CD8-positive, alpha-beta memory T cell (primary cell): ENCODE data around the gene RNF169. TPM values are rescaled to one million over a fixed set of nuclear protein-coding genes. Genes with fewer than 3 reads are reported as not detected.
A peak's percentile ranks its signal among the peaks of the same experiment; 100 is the strongest.

ENCODE experiments used
- CTCF ChIA-PET: fragments of 350-600 bp; sonication (Branson Sonifier 250); formaldehyde crosslinking; loops from one replicate; lab custom pipeline; 2021; ENCODE audit warnings: antibody characterized with exemption; lab: Charles Lee
- POLR2A ChIA-PET: fragments of 350-600 bp; sonication (Branson Sonifier 250); formaldehyde crosslinking; loops from one replicate; lab custom pipeline; 2021; ENCODE audit warnings: antibody characterized with exemption; lab: Charles Lee
- DNase-seq, 5 donors: peaks; one replicate each; pipeline versions ENCODE4 v3.0.0 to v3.0.0-alpha.2; 2020 to 2022; ENCODE audit warnings: mixed read lengths in 1 of 5
- H3K27ac ChIP-seq: one replicate; pipeline ENCODE4 v1.7.0; 2013; ENCODE audit warnings: low read depth, mild to moderate bottlenecking, low read length, moderate library complexity
- H3K27me3 ChIP-seq: 2 replicates; pipeline ENCODE4 v1.7.0; 2013; ENCODE audit warnings: low read length, mild to moderate bottlenecking; ENCODE audit not compliant: insufficient read depth, poor library complexity, severe bottlenecking
- H3K36me3 ChIP-seq: 2 replicates; pipeline ENCODE4 v1.7.0; 2013; ENCODE audit warnings: mild to moderate bottlenecking, low read length, moderate library complexity; ENCODE audit not compliant: insufficient read depth
- H3K4me1 ChIP-seq: 2 replicates; pipeline ENCODE4 v1.7.0; 2013; ENCODE audit warnings: mild to moderate bottlenecking, low read length, moderate library complexity; ENCODE audit not compliant: insufficient read depth
- H3K4me3 ChIP-seq: 2 replicates; pipeline ENCODE4 v1.7.0; 2013; ENCODE audit warnings: mild to moderate bottlenecking, low read length
- H3K9me3 ChIP-seq: 2 replicates; pipeline ENCODE4 v1.7.0; 2013; ENCODE audit warnings: mild to moderate bottlenecking, low read length
- H3K27ac Mint-ChIP-seq, 8 donors: one replicate each; pipeline ENCODE4 v1.8.0; 2020 to 2021; ENCODE audit warnings: mixed read lengths in 8 of 8, mild to moderate bottlenecking in 6 of 8, inconsistent platforms in 3 of 8, moderate library complexity in 3 of 8
- H3K27me3 Mint-ChIP-seq, 2 donors: one replicate each; pipeline ENCODE4 v1.8.0; 2020 to 2021; ENCODE audit warnings: mixed read lengths in 2 of 2, mild to moderate bottlenecking in 1 of 2, moderate library complexity in 1 of 2
- H3K36me3 Mint-ChIP-seq, 3 donors: one replicate each; pipeline ENCODE4 v1.8.0; 2020 to 2021; ENCODE audit warnings: mixed read lengths in 3 of 3, inconsistent platforms in 1 of 3, mild to moderate bottlenecking in 1 of 3
- H3K4me1 Mint-ChIP-seq, 3 donors: one replicate each; pipeline ENCODE4 v1.8.0; 2020 to 2021; ENCODE audit warnings: mixed read lengths in 3 of 3, inconsistent platforms in 1 of 3, mild to moderate bottlenecking in 1 of 3
- H3K4me3 Mint-ChIP-seq, 7 donors: one replicate each; pipeline ENCODE4 v1.8.0; 2020 to 2021; ENCODE audit warnings: mixed read lengths in 7 of 7, mild to moderate bottlenecking in 6 of 7, moderate library complexity in 4 of 7, inconsistent platforms in 2 of 7
- H3K9me3 Mint-ChIP-seq, 5 donors: one replicate each; pipeline ENCODE4 v1.8.0; 2020 to 2022; ENCODE audit warnings: mixed read lengths in 5 of 5, mild to moderate bottlenecking in 3 of 5, moderate library complexity in 2 of 5, inconsistent platforms in 1 of 5
- polyA plus RNA-seq: library from polyadenylated mRNA; unstranded; fragments of 300-500 nt; fragmentation: Illumina TruSeq; gene quantifications from one replicate; pipeline ENCODE4 v1.2.3, GENCODE V29; 2021
- total RNA-seq, 2 experiments: library from RNA; stranded (reverse); gene quantifications; one replicate each; pipeline ENCODE4 v1.2.3, GENCODE V29; 2021

The RNF169 gene
- total and polyA plus RNA-seq, 3 experiments from 2014 or later: 2.3 to 13.6 (median 13.4) TPM

GRCh38 chr11:74720596-74721478, 27.8 kb upstream of the RNF169 start:
- Mint-ChIP-seq H3K9me3 (no peaks in the 10 kb centered on the region), H3K27ac (peak overlapping the region in 1 of 8 donors; percentile 52), H3K4me1 (no peaks in the 10 kb centered on the region), H3K27me3 (peaks cover 7 to 8% of the 10 kb centered on the region in 2 donors), H3K4me3 (no peak overlapping the region), H3K36me3 (no peaks in the 10 kb centered on the region)
- DNase-seq: no peak
- POLR2A ChIA-PET: interaction anchor here (0.6 kb wide), 1 partner anchor 313 kb away, joined by 5 read pairs; no protein-coding TSS in a partner anchor
- Histone ChIP-seq H3K4me1 (no peaks in the 10 kb centered on the region), H3K36me3 (no peaks in the 10 kb centered on the region), H3K27ac (no peak overlapping the region), H3K27me3 (no peaks in the 10 kb centered on the region), H3K4me3 (no peak overlapping the region), H3K9me3 (no peaks in the 10 kb centered on the region)
- CTCF ChIA-PET: interaction anchor here (2.1 kb wide), 1 partner anchor 19 kb away, joined by 4 read pairs; no protein-coding TSS in a partner anchor

- Mint-ChIP-seq H3K4me3 (no peak overlapping the region), H3K27ac (no peak overlapping the region), H3K27me3 (peaks cover 7 to 9% of the 10 kb centered on the region in 2 donors), H3K4me1 (peaks cover 0 to 5% (median 1%) of the 10 kb centered on the region in 3 donors), H3K9me3 (no peaks in the 10 kb centered on the region), H3K36me3 (no peaks in the 10 kb centered on the region)
- Histone ChIP-seq H3K27ac (no peak overlapping the region), H3K4me1 (peaks cover 3% of the 10 kb centered on the region), H3K36me3 (no peaks in the 10 kb centered on the region), H3K4me3 (no peak overlapping the region), H3K27me3 (no peaks in the 10 kb centered on the region), H3K9me3 (no peaks in the 10 kb centered on the region)
- CTCF ChIA-PET: interaction anchor here (2.1 kb wide), 1 partner anchor 18 kb away, joined by 4 read pairs; no protein-coding TSS in a partner anchor
- no peak for DNase-seq
- POLR2A ChIA-PET: interaction anchor here (0.6 kb wide), 1 partner anchor 314 kb away, joined by 5 read pairs; no protein-coding TSS in a partner anchor
Measured at GRCh38 chr11:74721479-74721835, 27.2 kb upstream of the RNF169 start.

- CTCF ChIA-PET: no interaction called here
Measured at GRCh38 chr11:74723511-74723910, 25.1 kb upstream of the RNF169 start.

GRCh38 chr11:74725701-74726100, 22.9 kb upstream of the RNF169 start:
- Mint-ChIP-seq H3K27me3 (peaks cover 16 to 27% of the 10 kb centered on the region in 2 donors), H3K27ac (no peak overlapping the region), H3K9me3 (no peaks in the 10 kb centered on the region), H3K36me3 (no peaks in the 10 kb centered on the region), H3K4me1 (peaks cover 0 to 14% (median 2%) of the 10 kb centered on the region in 3 donors), H3K4me3 (no peak overlapping the region)
- Histone ChIP-seq H3K27ac (no peak overlapping the region), H3K4me3 (no peak overlapping the region), H3K4me1 (peaks cover 3% of the 10 kb centered on the region), H3K27me3 (peaks cover 6% of the 10 kb centered on the region), H3K9me3 (no peaks in the 10 kb centered on the region), H3K36me3 (no peaks in the 10 kb centered on the region)
- DNase-seq: no peak
- POLR2A ChIA-PET: no interaction called here
- CTCF ChIA-PET: interaction anchor here (0.8 to 2.7 kb wide), 7 partner anchors 9 to 45 kb away, joined by 3 to 15 read pairs (median 4); no protein-coding TSS in a partner anchor

More at GRCh38 chr11:74723511-74723910, 25.1 kb upstream of the RNF169 start:
- no peaks in the 10 kb centered on the region for H3K9me3 Mint-ChIP-seq
- H3K36me3 Mint-ChIP-seq: no peaks in the 10 kb centered on the region
- no peak for DNase-seq
- Histone ChIP-seq H3K4me1 (peaks cover 3% of the 10 kb centered on the region), H3K27me3 (no peaks in the 10 kb centered on the region), H3K9me3 (no peaks in the 10 kb centered on the region), H3K4me3 (no peak overlapping the region), H3K27ac (no peak overlapping the region), H3K36me3 (no peaks in the 10 kb centered on the region)
- H3K4me3 Mint-ChIP-seq: no peak overlapping the region
- peak overlapping the region in 1 of 8 donors; percentile 32 for H3K27ac Mint-ChIP-seq
- POLR2A ChIA-PET: no interaction called here
- peaks cover 0 to 8% (median 2%) of the 10 kb centered on the region in 3 donors for H3K4me1 Mint-ChIP-seq
- peaks cover 6 to 8% of the 10 kb centered on the region in 2 donors for H3K27me3 Mint-ChIP-seq

GRCh38 chr11:74726547-74727182, 22.0 kb upstream of the RNF169 start:
- CTCF ChIA-PET: interaction anchor here (0.6 to 2.7 kb wide), 17 partner anchors 9 to 340 kb away, joined by 3 to 15 read pairs (median 4); no protein-coding TSS in a partner anchor
- no peak overlapping the region for H3K4me3 Mint-ChIP-seq
- POLR2A ChIA-PET: no interaction called here

GRCh38 chr11:74729397-74729796, 19.3 kb upstream of the RNF169 start:
- Mint-ChIP-seq H3K27ac (no peak overlapping the region), H3K9me3 (no peaks in the 10 kb centered on the region), H3K4me1 (peaks cover 5 to 26% (median 8%) of the 10 kb centered on the region in 3 donors), H3K27me3 (peaks cover 29 to 51% of the 10 kb centered on the region in 2 donors), H3K36me3 (no peaks in the 10 kb centered on the region), H3K4me3 (peak overlapping the region in 2 of 7 donors; percentile 24 to 33)
- H3K27ac ChIP-seq: no peak overlapping the region
- H3K36me3 ChIP-seq: no peaks in the 10 kb centered on the region
- peaks cover 3% of the 10 kb centered on the region for H3K4me1 ChIP-seq
- H3K4me3 ChIP-seq: no peak overlapping the region
- CTCF ChIA-PET: interaction anchor here (1.2 kb wide), 2 partner anchors 15 to 17 kb away, joined by 3 read pairs; no protein-coding TSS in a partner anchor
- H3K9me3 ChIP-seq: no peaks in the 10 kb centered on the region
- POLR2A ChIA-PET: no interaction called here
- no peak for DNase-seq
- peaks cover 20% of the 10 kb centered on the region for H3K27me3 ChIP-seq

More at GRCh38 chr11:74726547-74727182, 22.0 kb upstream of the RNF169 start:
- H3K27ac Mint-ChIP-seq: peak overlapping the region in 1 of 8 donors; percentile 23
- no peaks in the 10 kb centered on the region for H3K9me3 Mint-ChIP-seq
- peak; percentile 26 to 68 (median 32) for DNase-seq
- H3K4me1 Mint-ChIP-seq: peaks cover 0 to 20% (median 3%) of the 10 kb centered on the region in 3 donors
- no peak overlapping the region for H3K27ac ChIP-seq
- H3K4me3 ChIP-seq: no peak overlapping the region
- H3K27me3 ChIP-seq: peaks cover 9% of the 10 kb centered on the region
- H3K36me3 Mint-ChIP-seq: no peaks in the 10 kb centered on the region
- H3K4me1 ChIP-seq: peaks cover 3% of the 10 kb centered on the region
- peaks cover 18 to 31% of the 10 kb centered on the region in 2 donors for H3K27me3 Mint-ChIP-seq
- no peaks in the 10 kb centered on the region for H3K36me3 ChIP-seq
- no peaks in the 10 kb centered on the region for H3K9me3 ChIP-seq

- no peak overlapping the region for H3K27ac Mint-ChIP-seq
- H3K9me3 Mint-ChIP-seq: no peaks in the 10 kb centered on the region
- H3K27me3 Mint-ChIP-seq: peaks cover 33 to 63% of the 10 kb centered on the region in 2 donors
- Histone ChIP-seq H3K9me3 (no peaks in the 10 kb centered on the region), H3K27ac (no peak overlapping the region), H3K36me3 (no peaks in the 10 kb centered on the region), H3K4me1 (peaks cover 3% of the 10 kb centered on the region), H3K27me3 (peaks cover 20% of the 10 kb centered on the region), H3K4me3 (no peak overlapping the region)
- H3K36me3 Mint-ChIP-seq: no peaks in the 10 kb centered on the region
- peaks cover 5 to 26% (median 8%) of the 10 kb centered on the region in 3 donors for H3K4me1 Mint-ChIP-seq
- POLR2A ChIA-PET: no interaction called here
- CTCF ChIA-PET: no interaction called here
- no peak for DNase-seq
- H3K4me3 Mint-ChIP-seq: peak overlapping the region in 5 of 7 donors; percentile 28 to 71 (median 43)
Measured at GRCh38 chr11:74730571-74731260, 17.9 kb upstream of the RNF169 start.
